ENCODE data around the gene NELFB. TPM values are rescaled to one million over a fixed set of nuclear protein-coding genes. Genes with fewer than 3 reads are reported as not detected.
A peak's percentile ranks its signal among the peaks of the same experiment; 100 is the strongest.

The NELFB gene
- total and polyA plus RNA-seq, 9 of the 15 experiments (the other 6 are each of a cell fraction or from before 2014, with no cell fraction given), result 0.24 to 84.0 (median 29.7) TPM

DNA sequence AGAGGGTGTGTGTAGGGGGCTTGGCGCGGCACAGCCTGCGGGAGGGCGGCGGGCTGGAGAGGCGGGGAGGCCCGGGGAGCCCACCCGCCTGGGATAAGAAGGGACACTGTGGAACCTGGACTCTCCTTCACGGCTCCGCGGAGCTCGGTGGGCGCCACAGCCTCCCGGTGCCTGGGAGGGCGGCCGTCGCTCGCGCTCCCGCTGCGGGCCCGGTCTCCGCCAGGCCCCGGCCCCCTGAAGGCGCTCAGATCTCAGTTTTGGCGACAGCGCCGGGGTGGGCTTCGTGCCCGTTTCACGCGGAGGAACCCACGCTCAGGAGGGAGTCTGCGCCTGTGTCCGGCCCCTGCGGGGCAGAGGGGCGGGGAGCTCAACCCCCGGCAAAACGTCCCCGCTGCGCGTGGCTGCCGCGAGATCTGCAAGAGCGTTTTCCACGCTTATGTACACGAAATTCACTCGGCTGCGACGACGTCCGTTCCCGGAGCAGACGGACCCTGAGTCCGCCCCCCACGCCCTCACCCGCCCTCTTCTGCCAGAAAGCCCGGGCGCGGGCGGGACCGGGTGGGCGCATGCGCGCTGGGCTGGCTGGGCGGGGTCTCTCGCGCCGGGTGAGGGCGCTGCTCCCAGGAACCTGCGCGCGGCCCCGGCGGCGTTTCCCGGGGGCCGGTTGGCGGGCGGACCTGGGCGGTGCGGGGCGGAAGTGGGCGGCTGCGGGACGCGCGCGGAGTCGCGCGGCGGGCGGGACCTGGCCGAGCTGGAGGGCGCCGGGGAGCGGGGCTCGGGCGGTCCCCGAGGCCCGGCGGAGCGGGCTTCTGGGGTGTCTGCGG, at the start of gene NELFB (continued):
- TF ChIP-seq TEAD4 (IDR thresholded peaks at IDR 0.05; ENCODE audit: low read length) (no peak), TEAD4 (CRISPR knock-in tag; IDR thresholded peaks at IDR 0.05; ENCODE audit: borderline replicate concordance) (no peak), ZNF224 (CRISPR knock-in tag; IDR thresholded peaks at IDR 0.05) (no peak), CXXC5 (CRISPR knock-in tag; IDR thresholded peaks at IDR 0.05) (peak; percentile 96), HNRNPLL (IDR thresholded peaks at IDR 0.05; ENCODE audit: low read depth, low read length, poor library complexity, severe bottlenecking) (peak; percentile 20), TAL1 (IDR thresholded peaks at IDR 0.05) (no peak), EZH2 (IDR thresholded peaks at IDR 0.05; ENCODE audit: borderline replicate concordance, low read depth, low read length) (no peak), CTCF (IDR thresholded peaks at IDR 0.05 in 2 of 3, conservative IDR thresholded peaks at IDR 0.05 in 1 of 3; ENCODE audit: insufficient read depth in 2 of 3, low read depth in 1 of 3, low read length in 3 of 3) (0 out of 6 replicates have a peak, but pooled peaks of 1 of the 3 experiments have one; percentile 7), RBM34 (IDR thresholded peaks at IDR 0.05; ENCODE audit: borderline replicate concordance, insufficient read depth, low read length) (no peak), ZNF507 (tag; conservative IDR thresholded peaks at IDR 0.05) (no peak), POLR2G (IDR thresholded peaks at IDR 0.05; ENCODE audit: low read depth, low read length) (peak; percentile 91), SUPT5H (IDR thresholded peaks at IDR 0.05) (peak; percentile 86)
- TF ChIP-seq, protein P1, sequence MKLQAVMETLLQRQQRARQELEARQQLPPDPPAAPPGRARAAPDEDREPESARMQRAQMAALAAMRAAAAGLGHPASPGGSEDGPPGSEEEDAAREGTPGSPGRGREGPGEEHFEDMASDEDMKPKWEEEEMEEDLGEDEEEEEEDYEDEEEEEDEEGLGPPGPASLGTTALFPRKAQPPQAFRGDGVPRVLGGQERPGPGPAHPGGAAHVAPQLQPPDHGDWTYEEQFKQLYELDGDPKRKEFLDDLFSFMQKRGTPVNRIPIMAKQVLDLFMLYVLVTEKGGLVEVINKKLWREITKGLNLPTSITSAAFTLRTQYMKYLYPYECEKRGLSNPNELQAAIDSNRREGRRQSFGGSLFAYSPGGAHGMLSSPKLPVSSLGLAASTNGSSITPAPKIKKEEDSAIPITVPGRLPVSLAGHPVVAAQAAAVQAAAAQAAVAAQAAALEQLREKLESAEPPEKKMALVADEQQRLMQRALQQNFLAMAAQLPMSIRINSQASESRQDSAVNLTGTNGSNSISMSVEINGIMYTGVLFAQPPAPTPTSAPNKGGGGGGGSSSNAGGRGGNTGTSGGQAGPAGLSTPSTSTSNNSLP (IDR thresholded peaks at IDR 0.05; ENCODE audit: borderline replicate concordance, low read depth, low read length), result no peak
- TF ChIP-seq, protein P2, sequence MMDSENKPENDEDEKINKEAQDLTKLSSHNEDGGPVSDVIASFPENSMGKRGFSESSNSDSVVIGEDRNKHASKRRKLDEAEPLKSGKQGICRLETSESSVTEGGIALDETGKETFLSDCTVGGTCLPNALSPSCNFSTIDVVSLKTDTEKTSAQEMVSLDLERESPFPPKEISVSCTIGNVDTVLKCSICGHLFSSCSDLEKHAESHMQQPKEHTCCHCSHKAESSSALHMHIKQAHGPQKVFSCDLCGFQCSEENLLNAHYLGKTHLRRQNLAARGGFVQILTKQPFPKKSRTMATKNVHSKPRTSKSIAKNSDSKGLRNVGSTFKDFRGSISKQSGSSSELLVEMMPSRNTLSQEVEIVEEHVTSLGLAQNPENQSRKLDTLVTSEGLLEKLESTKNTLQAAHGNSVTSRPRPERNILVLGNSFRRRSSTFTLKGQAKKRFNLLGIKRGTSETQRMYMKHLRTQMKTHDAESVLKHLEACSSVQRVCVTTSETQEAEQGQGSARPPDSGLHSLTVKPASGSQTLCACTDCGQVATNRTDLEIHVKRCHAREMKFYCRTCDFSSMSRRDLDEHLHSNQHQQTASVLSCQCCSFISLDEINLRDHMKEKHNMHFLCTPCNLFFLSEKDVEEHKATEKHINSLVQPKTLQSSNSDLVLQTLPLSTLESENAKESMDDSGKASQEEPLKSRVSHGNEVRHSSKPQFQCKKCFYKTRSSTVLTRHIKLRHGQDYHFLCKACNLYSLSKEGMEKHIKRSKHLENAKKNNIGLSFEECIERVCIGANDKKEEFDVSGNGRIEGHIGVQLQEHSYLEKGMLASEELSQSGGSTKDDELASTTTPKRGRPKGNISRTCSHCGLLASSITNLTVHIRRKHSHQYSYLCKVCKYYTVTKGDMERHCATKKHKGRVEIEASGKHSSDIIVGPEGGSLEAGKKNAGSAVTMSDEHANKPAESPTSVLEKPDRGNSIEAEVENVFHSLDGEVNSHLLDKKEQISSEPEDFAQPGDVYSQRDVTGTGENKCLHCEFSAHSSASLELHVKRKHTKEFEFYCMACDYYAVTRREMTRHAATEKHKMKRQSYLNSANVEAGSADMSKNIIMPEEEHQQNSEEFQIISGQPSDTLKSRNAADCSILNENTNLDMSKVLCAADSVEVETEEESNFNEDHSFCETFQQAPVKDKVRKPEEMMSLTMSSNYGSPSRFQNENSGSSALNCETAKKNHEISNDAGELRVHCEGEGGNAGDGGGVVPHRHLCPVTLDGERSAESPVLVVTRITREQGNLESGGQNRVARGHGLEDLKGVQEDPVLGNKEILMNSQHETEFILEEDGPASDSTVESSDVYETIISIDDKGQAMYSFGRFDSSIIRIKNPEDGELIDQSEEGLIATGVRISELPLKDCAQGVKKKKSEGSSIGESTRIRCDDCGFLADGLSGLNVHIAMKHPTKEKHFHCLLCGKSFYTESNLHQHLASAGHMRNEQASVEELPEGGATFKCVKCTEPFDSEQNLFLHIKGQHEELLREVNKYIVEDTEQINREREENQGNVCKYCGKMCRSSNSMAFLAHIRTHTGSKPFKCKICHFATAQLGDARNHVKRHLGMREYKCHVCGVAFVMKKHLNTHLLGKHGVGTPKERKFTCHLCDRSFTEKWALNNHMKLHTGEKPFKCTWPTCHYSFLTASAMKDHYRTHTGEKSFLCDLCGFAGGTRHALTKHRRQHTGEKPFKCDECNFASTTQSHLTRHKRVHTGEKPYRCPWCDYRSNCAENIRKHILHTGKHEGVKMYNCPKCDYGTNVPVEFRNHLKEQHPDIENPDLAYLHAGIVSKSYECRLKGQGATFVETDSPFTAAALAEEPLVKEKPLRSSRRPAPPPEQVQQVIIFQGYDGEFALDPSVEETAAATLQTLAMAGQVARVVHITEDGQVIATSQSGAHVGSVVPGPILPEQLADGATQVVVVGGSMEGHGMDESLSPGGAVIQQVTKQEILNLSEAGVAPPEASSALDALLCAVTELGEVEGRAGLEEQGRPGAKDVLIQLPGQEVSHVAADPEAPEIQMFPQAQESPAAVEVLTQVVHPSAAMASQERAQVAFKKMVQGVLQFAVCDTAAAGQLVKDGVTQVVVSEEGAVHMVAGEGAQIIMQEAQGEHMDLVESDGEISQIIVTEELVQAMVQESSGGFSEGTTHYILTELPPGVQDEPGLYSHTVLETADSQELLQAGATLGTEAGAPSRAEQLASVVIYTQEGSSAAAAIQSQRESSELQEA (IDR thresholded peaks at IDR 0.05; ENCODE audit: low read depth), result no peak
